CD4-positive, alpha-beta T cell treated with Interleukin-6 at 100 ng/mL for 8 hours (primary cell): ENCODE results near the gene MYRIP.
"Not testable (repeated sequence)": the region's sequence is repeated elsewhere in the genome, so short reads cannot be mapped to it uniquely, and the experiment has no call there.

Experiments
- DNase-seq: peaks from one replicate; pipeline ENCODE4 v3.0.0-alpha.2; 2020; ENCODE audit warnings: mixed read lengths, low spot score

The MYRIP gene

GRCh38 chr3:39971559-39972031, 162.2 kb downstream of the MYRIP start:
- DNase-seq: no peak

GRCh38 chr3:39972508-39972907, 163.1 kb downstream of the MYRIP start:
- DNase-seq: no peak

DNA sequence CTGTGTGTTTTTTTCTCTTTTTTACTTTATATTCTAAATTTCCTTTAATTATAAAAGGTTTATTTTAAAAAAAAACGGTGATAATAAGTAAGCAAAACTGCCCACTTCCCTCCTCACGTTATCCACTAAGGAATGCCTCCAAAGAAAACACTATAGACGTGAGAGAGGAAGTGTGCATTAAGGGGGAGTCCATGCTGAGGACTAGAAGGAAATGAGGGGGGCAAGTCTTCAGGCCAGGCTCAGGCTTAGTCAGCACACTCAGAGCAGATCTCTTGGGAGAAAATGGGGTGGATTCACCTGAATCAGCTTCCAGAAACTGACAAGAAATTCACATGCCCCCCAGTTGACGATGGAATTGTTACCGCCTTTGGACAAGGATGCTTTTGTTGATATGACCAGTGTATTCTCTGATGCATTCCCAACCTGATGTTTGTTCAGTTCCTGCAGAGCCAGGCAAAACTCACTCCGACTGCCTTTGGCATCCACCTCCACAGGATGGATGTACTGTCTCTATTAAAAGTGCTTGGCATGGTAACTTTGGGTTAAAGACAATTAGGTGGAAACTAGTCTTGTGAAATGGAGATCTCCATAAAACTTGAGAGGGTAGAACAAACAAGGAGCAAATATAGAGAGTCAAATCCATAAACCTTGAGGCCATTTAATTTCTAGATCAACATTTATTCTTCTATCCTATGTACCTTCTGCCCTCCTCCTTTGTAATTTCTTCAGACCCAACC, 167.8 kb downstream of the MYRIP start:
- no peak for DNase-seq

GRCh38 chr3:39978308-39978707, 168.9 kb downstream of the MYRIP start:
- DNase-seq: no peak

GRCh38 chr3:39980058-39980457, 170.6 kb downstream of the MYRIP start:
- no peak for DNase-seq

DNA sequence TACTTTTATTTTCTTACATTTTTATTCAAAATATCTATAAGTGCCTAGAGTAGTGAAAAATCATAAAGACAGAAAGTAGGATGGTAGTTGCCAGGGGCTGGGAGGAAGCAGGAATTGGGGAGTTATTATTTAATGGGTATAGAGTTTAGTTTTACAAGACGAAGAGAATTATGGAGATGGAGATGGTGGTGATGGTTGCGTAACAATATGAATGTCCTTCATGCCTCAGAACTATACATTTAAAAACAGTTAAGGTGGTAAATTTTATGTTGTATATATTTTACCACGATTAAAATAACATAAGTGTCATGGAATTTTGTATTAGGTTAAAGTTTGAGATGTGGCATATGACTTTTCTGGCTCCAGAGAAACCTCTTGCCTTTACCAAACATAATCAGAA, 171.4 kb downstream of the MYRIP start:
- DNase-seq: no peak

GRCh38 chr3:39981547-39982184, 172.3 kb downstream of the MYRIP start:
- DNase-seq: no peak

DNA sequence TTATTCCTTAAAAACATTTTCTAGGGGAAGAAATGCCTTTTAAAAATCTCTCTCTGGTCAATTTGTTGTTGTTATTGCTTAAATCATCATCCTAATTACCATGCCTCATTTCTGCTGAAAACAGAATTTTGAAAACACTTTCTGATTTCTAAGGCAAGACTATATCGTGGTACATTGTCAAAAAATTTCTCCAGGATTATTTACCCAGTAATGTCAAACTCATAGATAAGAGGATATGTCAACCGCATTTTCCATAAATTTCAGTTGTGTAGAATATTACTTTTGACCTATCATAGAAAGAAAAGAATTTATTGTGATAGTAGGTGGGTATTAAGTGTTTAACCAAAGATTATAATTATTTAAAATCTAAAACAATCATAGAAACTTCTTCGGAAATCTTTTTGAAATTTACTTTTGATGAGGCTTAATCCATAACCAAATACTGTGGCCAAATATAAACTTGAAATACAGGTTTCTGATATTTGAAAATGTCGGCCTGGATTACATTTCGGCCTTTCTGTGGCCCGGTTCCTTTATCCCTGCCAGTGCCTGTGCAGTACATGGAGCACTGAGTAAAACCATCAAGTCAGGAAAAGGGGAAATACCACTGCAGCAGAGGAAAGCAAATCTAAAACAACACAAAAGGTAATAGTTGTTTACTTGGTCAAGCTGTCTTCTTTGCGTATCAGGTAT, 173.4 kb downstream of the MYRIP start:
- no peak for DNase-seq

DNA sequence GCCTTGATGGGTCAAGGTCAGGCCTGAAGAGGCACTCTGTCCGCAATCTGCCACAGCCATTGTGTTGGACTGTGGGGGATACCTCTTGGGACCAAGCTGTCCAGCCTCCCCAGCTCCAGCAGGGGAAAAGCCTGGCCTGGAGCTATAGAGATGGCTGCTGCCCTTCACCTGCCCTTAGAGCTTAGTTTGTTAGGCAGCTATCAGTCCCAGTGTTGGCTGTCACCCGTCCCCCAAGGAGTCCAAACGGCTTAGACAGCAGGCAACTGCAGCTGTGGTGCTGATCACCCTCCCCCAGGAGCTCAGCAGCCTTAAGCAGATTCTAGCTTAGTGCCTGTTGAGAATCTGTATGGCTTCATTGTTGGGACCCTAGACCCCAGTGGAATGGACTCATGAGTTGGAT, 180.3 kb downstream of the MYRIP start:
- DNase-seq: no peak

- no peak for DNase-seq
Measured at GRCh38 chr3:39990532-39990931, 181.1 kb downstream of the MYRIP start.

GRCh38 chr3:40008796-40009195, 199.4 kb downstream of the MYRIP start:
- DNase-seq: no peak

GRCh38 chr3:40009991-40010390, 200.6 kb downstream of the MYRIP start:
- no peak for DNase-seq

- DNase-seq: no peak
Measured at GRCh38 chr3:40012381-40012780, 203.0 kb downstream of the MYRIP start.

GRCh38 chr3:40016391-40016790, 207.0 kb downstream of the MYRIP start:
- no peak for DNase-seq

- DNase-seq: no peak
Measured at GRCh38 chr3:40018369-40018768, 209.0 kb downstream of the MYRIP start.

DNA sequence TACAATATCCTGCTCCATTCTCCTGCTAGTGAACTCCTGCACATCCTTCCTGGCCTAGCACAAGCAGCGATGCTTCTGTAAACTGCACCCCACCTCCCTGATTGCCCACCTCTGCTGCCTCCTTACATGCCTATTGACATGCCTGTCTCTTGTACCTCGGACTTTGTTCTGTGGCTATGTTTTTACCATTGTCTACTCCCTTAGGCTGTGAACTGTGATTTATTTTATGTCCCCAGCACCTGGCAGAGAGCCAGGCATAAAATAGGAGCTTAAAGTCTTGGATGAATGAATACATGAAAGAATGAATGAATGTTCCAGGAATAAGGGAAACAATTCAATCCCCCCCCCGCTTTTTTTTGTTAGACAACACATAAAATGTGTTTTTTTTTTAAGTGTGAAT, 210.0 kb downstream of the MYRIP start:
- no peak for DNase-seq

- DNase-seq: no peak
Measured at GRCh38 chr3:40020689-40021088, 211.3 kb downstream of the MYRIP start.

- no peak for DNase-seq
Measured at GRCh38 chr3:40021338-40021737, 211.9 kb downstream of the MYRIP start.

GRCh38 chr3:40022297-40022827, 213.0 kb downstream of the MYRIP start:
- no peak for DNase-seq

GRCh38 chr3:40024526-40024925, 215.1 kb downstream of the MYRIP start:
- DNase-seq: no peak

DNA sequence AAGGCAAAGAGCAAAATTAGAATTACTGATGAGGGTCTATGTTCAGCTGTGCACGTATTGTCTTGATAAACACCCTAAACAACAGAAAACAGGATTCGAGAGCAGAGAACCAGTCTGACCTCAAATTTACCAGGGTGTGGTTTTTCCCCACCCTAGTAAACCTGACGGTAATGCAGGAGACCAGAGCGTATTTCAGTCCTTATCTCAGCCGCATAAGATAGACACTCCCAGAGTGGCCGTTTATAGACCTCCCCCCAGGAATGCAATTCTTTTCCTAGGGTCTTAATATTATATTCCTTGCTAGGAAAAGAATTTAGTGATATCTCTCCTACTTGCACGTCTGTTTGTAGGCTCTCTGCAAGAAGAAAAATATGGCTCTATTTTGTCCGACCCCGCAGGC, 216.5 kb downstream of the MYRIP start:
- not testable (repeated sequence) for DNase-seq

DNA sequence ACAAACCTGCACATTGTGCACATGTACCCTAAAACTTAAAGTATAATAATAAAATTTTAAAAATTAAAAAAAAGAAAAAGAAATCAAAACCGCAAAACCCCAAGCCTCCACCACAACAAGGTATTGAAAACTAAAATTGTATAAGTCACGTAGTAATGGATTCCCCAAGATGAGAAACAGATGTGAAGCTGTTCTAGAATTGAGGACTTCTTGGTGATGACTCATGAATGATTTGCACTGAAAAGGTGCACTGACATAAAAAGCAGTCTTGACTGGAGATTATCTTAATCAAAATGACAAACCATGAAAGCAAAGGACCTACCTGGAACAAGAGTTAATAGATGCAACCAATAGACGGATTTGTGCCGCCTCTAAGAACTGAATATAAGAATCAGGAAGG, 225.8 kb downstream of the MYRIP start:
- no peak for DNase-seq

DNA sequence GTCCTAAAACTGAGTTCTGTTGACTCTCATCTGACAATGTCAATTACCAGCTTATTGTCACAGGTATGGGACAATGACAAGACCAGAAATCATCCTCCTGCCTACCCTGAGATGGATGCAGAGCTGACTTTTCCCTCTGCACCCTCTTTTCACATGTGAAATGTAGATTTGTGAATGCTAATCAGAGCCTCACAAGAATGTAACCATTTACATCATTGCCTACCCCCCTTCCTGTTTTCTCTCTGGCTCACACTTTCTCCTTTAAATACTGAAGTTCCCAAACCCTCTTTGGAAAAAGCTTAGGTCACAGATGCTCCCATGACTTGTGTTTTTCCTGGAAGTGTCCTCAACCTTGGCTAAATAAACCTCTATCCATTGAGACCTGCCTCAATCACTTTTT, 228.2 kb downstream of the MYRIP start:
- no peak for DNase-seq
